Sigmoid colon (tissue), 4 donors: ENCODE results near the gene COX4I1.

Source experiments
- CTCF ChIP-seq, 4 experiments: fragments of 450-650 bp in 3 of 4; fragments of 200-600 bp in 1 of 4; IDR thresholded peaks; one replicate each; pipeline ENCODE4 v1.5.1; 2016 to 2019; ENCODE audit warnings: antibody characterized with exemption in 4 of 4, mild to moderate bottlenecking in 3 of 4, moderate library complexity in 2 of 4
- POLR2A ChIP-seq, 2 donors: fragments of 450-650 bp; IDR thresholded peaks; one replicate each; pipeline ENCODE4 v1.6.1; 2016; ENCODE audit warnings: antibody characterized with exemption in 2 of 2, mild to moderate bottlenecking in 2 of 2, moderate library complexity in 2 of 2
- POLR2AphosphoS5 ChIP-seq, 4 donors: sonication (generic); formaldehyde crosslinking; IDR thresholded peaks; one replicate each; pipeline ENCODE4 v1.6.1; 2017; ENCODE audit warnings: antibody characterized with exemption in 4 of 4

DNA sequence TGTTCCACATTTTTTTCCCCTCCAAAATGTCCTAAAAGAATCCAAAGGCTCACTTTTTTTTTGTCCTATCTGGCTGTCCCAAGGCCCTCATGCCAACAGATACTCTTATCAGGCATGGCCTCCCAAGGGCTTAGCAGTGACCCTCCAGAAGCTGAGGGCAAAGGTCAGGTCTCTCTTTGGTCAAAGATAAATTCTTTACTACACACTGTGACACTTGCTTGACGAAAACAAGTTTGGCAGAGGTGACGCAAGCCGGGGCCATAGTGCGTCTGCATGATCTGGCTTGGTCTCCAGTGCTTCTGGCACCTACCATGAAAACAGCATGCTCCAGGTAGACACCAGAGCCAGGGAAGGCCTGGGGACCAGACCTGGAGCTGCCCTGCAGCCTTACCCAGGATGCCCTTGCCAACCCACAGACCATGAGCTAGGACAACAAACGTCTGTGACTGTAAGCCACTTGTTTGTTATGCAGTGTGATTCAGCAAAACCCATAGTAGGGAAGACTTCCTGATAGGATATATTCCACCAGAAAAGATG, 50.9 kb downstream of the COX4I1 start:
- TF ChIP-seq POLR2A (IDR thresholded peaks at IDR 0.05) = no peak
- no peak for TF ChIP-seq CTCF (IDR thresholded peaks at IDR 0.05)
- TF ChIP-seq POLR2AphosphoS5 (IDR thresholded peaks at IDR 0.05) = no peak
